ENCODE data around the gene HRH2.
"Not testable (repeated sequence)": the region's sequence is repeated elsewhere in the genome, so short reads cannot be mapped to it uniquely, and the experiment has no call there.

HRH2 gene

GRCh38 chr5:175657593-175658271, at the start of gene HRH2:
TSS of gene HRH2 (plus strand) at chr5:175658071. CDS start at chr5:175683234, 25,163 bp downstream.
- DNase-seq, result peak; percentile 79

- DNase-seq, result no peak
Measured at GRCh38 chr5:175609526-175609925, 48.3 kb upstream of the HRH2 start.

GRCh38 chr5:175610381-175610780, 47.5 kb upstream of the HRH2 start:
- no peak for DNase-seq

- DNase-seq, result no peak
Measured at GRCh38 chr5:175610898-175611297, 47.0 kb upstream of the HRH2 start.

- DNase-seq, result no peak
Measured at GRCh38 chr5:175614223-175614815, 43.6 kb upstream of the HRH2 start.

- no peak for DNase-seq
Measured at GRCh38 chr5:175614861-175615260, 43.0 kb upstream of the HRH2 start.

GRCh38 chr5:175616083-175616482, 41.8 kb upstream of the HRH2 start:
- no peak for DNase-seq

- DNase-seq, result not testable (repeated sequence)
Measured at GRCh38 chr5:175616527-175616926, 41.3 kb upstream of the HRH2 start.

- peak; percentile 30 for DNase-seq
Measured at GRCh38 chr5:175617447-175617846, 40.4 kb upstream of the HRH2 start.

GRCh38 chr5:175620527-175620926, 37.3 kb upstream of the HRH2 start:
- no peak for DNase-seq

GRCh38 chr5:175621971-175622370, 35.9 kb upstream of the HRH2 start:
- DNase-seq, result no peak

GRCh38 chr5:175623088-175623487, 34.8 kb upstream of the HRH2 start:
- DNase-seq, result no peak

GRCh38 chr5:175624316-175624715, 33.6 kb upstream of the HRH2 start:
- DNase-seq, result no peak

- no peak for DNase-seq
Measured at GRCh38 chr5:175627005-175627404, 30.9 kb upstream of the HRH2 start.

- DNase-seq, result no peak
Measured at GRCh38 chr5:175627739-175628138, 30.1 kb upstream of the HRH2 start.

- DNase-seq, result no peak
Measured at GRCh38 chr5:175628668-175629067, 29.2 kb upstream of the HRH2 start.

GRCh38 chr5:175629261-175629660, 28.6 kb upstream of the HRH2 start:
- DNase-seq, result no peak

GRCh38 chr5:175629793-175630192, 28.1 kb upstream of the HRH2 start:
- no peak for DNase-seq

- no peak for DNase-seq
Measured at GRCh38 chr5:175635854-175636584, 21.9 kb upstream of the HRH2 start.

- DNase-seq, result peak; percentile 68
Measured at GRCh38 chr5:175638305-175638704, 19.6 kb upstream of the HRH2 start.

- no peak for DNase-seq
Measured at GRCh38 chr5:175640106-175640775, 17.6 kb upstream of the HRH2 start.

- DNase-seq, result no peak
Measured at GRCh38 chr5:175642998-175643397, 14.9 kb upstream of the HRH2 start.

GRCh38 chr5:175646251-175646650, 11.6 kb upstream of the HRH2 start:
- no peak for DNase-seq

- no peak for DNase-seq
Measured at GRCh38 chr5:175649967-175650366, 7.9 kb upstream of the HRH2 start.
